Inferior parietal cortex (tissue), 1 donor: Measurements from ENCODE around the gene PRDM16.

ENCODE experiments used
- DNase-seq: peaks from one replicate; pipeline ENCODE4 v3.0.0-alpha.2; 2016; ENCODE audit errors: extremely low spot score

Gene PRDM16

GRCh38 chr1:3069491-3070308 is 697 bp downstream of the PRDM16 start:
- DNase-seq = no peak

DNA sequence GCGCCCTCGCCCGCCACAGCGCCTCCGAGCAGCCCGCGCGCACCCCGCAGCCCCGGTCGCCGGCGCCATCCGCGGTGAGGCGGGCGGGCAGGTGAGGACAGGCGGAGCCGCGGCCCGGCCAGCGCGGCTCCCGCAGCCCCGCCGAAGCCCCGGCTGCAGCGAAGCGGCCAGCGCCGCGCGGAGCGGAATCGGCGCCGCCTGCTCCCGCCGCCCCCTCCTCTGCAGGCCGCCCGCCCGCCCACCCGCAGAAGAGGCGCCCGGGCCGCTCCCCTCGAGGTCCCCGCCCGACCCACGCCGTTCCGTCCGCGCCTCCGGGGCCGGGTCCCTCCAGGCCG is 1.3 kb downstream of the PRDM16 start:
- DNase-seq = no peak

GRCh38 chr1:3070644-3071564 is 1.9 kb downstream of the PRDM16 start:
- no peak for DNase-seq

GRCh38 chr1:3071565-3072390 is 2.8 kb downstream of the PRDM16 start:
- DNase-seq = no peak

- DNase-seq = no peak
Observed at GRCh38 chr1:3072391-3073185, 3.6 kb downstream of the PRDM16 start.

DNA sequence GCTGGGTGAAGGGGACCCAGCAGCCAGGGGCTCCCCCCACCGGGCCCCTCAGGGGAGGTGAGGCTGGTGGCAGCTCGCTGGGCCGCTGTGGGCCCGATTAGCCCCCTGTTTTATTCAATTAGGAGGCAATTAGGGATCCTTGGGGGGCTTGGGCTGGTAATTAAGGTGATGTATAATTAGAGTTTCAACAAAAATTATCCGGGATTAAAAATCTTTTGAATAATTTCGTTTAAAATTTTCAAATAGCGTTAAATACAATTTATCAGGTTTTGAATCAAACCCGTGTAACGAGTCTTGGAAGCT is 4.1 kb downstream of the PRDM16 start:
- no peak for DNase-seq

DNA sequence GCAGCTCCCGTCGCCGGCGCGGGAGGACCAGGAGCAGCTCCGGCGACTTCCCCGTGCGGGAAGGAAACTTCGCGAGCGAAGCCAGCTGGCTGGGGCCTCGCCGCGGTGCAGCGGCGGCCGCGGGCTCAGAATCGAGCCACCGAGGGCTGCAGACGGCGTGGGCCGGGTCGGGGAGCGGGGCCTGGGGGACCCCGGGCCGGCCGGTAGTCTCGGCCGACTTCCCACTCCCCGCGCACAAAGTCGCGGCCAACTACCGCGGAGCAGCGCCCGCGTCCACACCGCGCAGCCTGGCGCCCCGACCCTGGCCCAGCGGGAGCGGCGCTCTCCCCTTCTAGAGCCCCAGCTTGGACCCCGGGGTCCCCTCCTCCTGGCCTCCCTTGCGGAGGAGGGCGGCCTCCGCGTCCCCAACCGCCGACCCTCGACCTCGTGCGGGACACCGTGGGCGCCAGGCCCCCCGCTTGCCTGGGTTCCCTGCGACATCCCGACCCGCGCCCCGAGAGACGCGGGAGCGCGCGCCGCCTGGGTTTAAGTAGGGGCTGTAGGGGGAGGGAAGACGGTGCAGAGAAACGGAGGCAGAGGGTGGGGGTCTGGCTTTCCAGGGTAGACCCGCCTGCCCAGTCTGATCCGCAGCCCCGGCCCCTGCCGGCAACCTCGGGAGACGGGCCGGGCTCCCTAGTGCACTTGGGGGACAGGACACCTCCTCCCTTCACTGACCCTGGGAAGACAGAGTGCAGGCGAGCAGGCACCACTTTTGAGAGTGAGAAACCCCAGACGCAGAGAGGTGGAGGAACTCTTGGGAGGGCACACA is 4.7 kb downstream of the PRDM16 start:
- DNase-seq = no peak

DNA sequence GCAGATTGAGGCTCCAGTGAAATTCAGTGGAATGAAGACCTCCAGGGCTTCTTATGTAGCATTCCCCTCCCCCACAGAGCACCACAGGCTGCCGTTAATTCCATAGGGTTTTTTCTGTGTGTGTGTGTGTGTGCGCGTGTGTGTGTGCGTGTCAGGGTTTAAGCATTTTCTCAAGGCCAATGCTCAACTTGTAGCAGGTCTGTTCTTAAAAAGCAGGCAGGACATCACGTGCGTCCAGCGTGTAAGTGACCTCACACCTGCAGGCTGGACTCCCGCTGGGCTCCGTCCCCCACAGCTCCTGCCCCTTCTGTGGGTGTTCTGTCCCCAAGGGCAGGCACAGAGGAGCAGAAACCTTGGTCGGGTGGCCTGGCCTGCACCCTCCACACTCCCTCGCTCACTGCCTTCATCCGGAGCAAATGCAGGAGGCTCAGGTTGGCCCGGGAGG is 5.3 kb downstream of the PRDM16 start:
- DNase-seq = no peak

GRCh38 chr1:3074800-3075199 is 5.8 kb downstream of the PRDM16 start:
- no peak for DNase-seq

DNA sequence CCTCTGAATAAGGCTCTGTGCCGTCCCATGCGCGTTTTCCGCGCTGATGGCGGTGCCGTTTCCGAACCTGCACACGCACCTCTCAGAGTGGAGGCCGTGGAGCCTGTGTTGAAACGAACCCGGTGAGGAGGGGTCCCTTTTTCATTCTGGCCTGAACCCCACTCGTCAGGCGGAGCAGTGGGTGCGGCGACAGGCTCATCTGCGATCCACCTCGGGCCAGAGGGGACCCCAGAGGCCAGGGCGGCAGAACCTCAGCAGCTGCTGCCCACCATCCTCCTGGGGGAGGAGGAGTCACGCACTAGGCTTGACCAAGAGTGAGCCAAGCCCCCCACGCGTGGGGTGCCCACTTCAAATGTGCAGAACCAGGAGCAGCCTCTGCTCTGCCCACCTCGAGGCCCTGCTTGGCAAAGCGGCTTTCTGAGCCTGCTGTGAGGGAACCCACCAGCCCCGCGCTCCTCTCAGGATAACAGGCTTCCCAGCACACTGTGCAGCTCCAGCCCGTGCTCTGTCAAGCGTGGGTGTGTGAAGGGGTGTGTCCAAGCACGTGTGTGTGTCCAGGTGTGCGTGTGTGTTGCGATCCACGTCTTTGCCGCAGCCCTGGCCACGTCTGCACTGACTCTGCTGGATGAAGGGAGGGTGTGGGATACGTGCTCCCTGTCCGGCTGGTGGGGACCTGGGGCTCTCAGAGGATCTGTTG is 6.8 kb downstream of the PRDM16 start:
- no peak for DNase-seq

DNA sequence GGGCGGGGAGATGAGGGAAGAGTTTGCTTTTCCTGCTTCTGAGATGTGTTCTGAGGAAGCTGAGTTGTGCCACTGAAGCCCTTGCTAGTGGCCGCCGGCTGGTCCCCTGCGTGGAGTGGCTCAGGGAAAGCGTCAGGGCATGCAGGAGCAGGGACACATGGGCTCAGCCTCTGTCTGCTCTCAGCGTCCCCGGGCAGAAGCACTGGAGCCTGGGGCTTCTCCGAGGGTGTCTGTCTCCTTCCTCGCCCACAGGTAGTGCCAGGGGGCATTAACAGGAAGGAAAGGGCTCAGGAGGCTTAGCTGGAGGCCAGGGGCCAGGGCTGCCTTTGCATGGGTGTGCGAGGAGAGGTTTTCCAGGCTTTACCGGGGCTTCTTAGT is 7.3 kb downstream of the PRDM16 start:
- DNase-seq = no peak

- no peak for DNase-seq
Observed at GRCh38 chr1:3077081-3077480, 8.1 kb downstream of the PRDM16 start.

GRCh38 chr1:3077561-3077960 is 8.6 kb downstream of the PRDM16 start:
- no peak for DNase-seq

DNA sequence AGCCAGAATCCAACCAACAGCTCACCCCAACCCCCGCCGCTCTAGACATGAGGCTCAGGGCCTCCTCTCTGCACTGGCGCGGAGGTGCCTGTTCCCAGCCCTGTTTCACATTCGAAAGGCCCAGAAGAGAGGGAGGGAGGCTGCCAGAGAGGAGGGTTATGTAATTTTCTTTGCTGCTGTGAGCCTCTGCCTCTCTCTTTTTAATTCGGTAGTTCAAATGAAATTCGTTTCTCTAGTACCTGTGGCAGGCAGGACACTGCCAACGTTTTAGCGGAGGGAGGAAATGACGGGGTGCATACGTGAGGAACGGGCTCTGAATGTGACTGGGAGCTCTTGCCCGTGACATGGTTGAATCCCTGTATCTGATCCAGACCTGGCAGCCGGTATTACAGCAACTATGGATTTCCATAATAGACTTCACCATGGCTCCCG is 9.4 kb downstream of the PRDM16 start:
- DNase-seq = peak; percentile 29

GRCh38 chr1:3078871-3079270 is 9.9 kb downstream of the PRDM16 start:
- no peak for DNase-seq

- no peak for DNase-seq
Observed at GRCh38 chr1:3079381-3080052, 10.5 kb downstream of the PRDM16 start.

DNA sequence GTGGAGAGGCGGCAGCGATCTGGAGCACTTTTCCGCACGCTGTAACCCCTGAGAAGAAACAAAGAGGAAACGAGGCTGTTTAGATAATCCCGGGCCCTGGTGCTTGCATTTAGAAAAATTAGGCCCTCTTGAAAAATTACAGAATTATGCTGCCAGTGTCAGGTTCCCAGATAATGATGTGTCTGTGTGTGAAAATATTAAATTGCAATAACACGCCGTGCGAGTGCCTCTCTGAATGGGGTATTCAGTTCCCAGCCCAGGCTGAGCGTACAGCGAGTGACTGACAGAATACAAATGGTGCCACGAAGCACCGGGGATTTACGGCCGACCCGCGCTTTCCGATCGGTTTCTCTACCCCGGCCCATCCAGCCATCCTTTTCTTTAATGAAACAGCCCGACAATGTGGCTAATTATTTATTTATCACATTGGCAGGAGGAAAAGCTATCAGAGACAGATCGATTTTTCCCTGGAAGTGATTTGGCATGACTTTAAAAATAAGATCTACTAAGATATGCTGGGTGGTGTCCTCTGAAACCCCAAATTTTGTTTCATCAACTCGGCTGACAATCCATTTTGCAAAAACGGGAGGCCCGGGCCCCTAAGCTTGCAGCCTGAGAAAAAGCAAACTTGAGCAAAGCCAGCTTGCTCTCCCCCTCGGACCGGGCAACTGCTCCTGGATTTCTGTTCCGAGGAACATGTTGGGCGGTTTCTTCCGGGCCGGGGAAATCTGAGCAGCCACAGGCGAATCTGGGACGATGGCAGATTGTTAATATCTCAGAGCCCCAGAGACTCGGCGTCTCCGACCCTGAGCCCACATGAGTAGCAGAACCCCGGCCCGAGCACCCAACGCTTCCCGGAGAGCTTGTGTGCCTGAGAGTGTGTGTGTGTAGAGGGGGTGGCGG is 11.3 kb downstream of the PRDM16 start:
- DNase-seq = no peak

GRCh38 chr1:3081171-3081683 is 12.2 kb downstream of the PRDM16 start:
- no peak for DNase-seq
